Glomerular visceral epithelial cell (primary cell): ENCODE data around the gene TMEM18.
"Not testable (repeated sequence)": the region's sequence is repeated elsewhere in the genome, so short reads cannot be mapped to it uniquely, and the experiment has no call there.

Experiments used
- DNase-seq: peaks from one replicate; pipeline ENCODE4 v3.0.0-alpha.2; 2016; ENCODE audit errors: extremely low spot score

The TMEM18 gene

GRCh38 chr2:693606-694005 lies 16.4 kb upstream of the TMEM18 start:
- no peak for DNase-seq

- no peak for DNase-seq
Observed at GRCh38 chr2:692767-693166, 15.6 kb upstream of the TMEM18 start.

- DNase-seq, result no peak
Observed at GRCh38 chr2:691821-692761, 14.9 kb upstream of the TMEM18 start.

GRCh38 chr2:690799-691198 lies 13.6 kb upstream of the TMEM18 start:
- DNase-seq, result no peak

- no peak for DNase-seq
Observed at GRCh38 chr2:689877-690510, 12.8 kb upstream of the TMEM18 start.

- no peak for DNase-seq
Observed at GRCh38 chr2:689237-689636, 12.0 kb upstream of the TMEM18 start.

- no peak for DNase-seq
Observed at GRCh38 chr2:688504-689076, 11.4 kb upstream of the TMEM18 start.

GRCh38 chr2:685421-685820 lies 8.2 kb upstream of the TMEM18 start:
- no peak for DNase-seq

- not testable (repeated sequence) for DNase-seq
Observed at GRCh38 chr2:684913-685312, 7.7 kb upstream of the TMEM18 start.

GRCh38 chr2:682226-682625 lies 5.0 kb upstream of the TMEM18 start:
- no peak for DNase-seq

GRCh38 chr2:681312-681711 lies 4.1 kb upstream of the TMEM18 start:
- no peak for DNase-seq

GRCh38 chr2:680496-680895 lies 3.3 kb upstream of the TMEM18 start:
- DNase-seq, result no peak

- no peak for DNase-seq
Observed at GRCh38 chr2:678964-679363, 1.8 kb upstream of the TMEM18 start.

- no peak for DNase-seq
Observed at GRCh38 chr2:677959-678550, 849 bp upstream of the TMEM18 start.

GRCh38 chr2:676647-677055 lies 555 bp downstream of the TMEM18 start:
- DNase-seq, result peak; percentile 98

GRCh38 chr2:675982-676646 lies 1.1 kb downstream of the TMEM18 start:
- peak; percentile 74 for DNase-seq

- DNase-seq, result no peak
Observed at GRCh38 chr2:675460-675859, 1.7 kb downstream of the TMEM18 start.

- DNase-seq, result no peak
Observed at GRCh38 chr2:675051-675450, 2.2 kb downstream of the TMEM18 start.

- DNase-seq, result no peak
Observed at GRCh38 chr2:674321-674985, 2.8 kb downstream of the TMEM18 start.

GRCh38 chr2:673615-674320 lies 3.4 kb downstream of the TMEM18 start:
- no peak for DNase-seq

GRCh38 chr2:673016-673415 lies 4.2 kb downstream of the TMEM18 start:
- no peak for DNase-seq
